ENCODE measurements around the gene STK17B.
A peak's percentile ranks its signal among the peaks of the same experiment; 100 is the strongest.
"Not testable (repeated sequence)": the region's sequence is repeated elsewhere in the genome, so short reads cannot be mapped to it uniquely, and the experiment has no call there.

Gene STK17B

GRCh38 chr2:196171248-196171871, at the start of gene STK17B:
TSS of gene STK17B (minus strand) at chr2:196171578. CDS start at chr2:196163383, 8,195 bp downstream.
- peak; percentile 90 for DNase-seq

- DNase-seq = peak; percentile 36
Measured at GRCh38 chr2:196220671-196221070, 49.3 kb upstream of the STK17B start.

GRCh38 chr2:196219671-196220070, 48.3 kb upstream of the STK17B start:
- peak; percentile 12 for DNase-seq

- no peak for DNase-seq
Measured at GRCh38 chr2:196218106-196218505, 46.7 kb upstream of the STK17B start.

GRCh38 chr2:196217116-196217515, 45.7 kb upstream of the STK17B start:
- no peak for DNase-seq

- DNase-seq = no peak
Measured at GRCh38 chr2:196215376-196215775, 44.0 kb upstream of the STK17B start.

- DNase-seq = no peak
Measured at GRCh38 chr2:196214156-196214555, 42.8 kb upstream of the STK17B start.

- no peak for DNase-seq
Measured at GRCh38 chr2:196213252-196213980, 42.0 kb upstream of the STK17B start.

- no peak for DNase-seq
Measured at GRCh38 chr2:196208915-196209314, 37.5 kb upstream of the STK17B start.

GRCh38 chr2:196206804-196207203, 35.4 kb upstream of the STK17B start:
- DNase-seq = peak; percentile 48

- no peak for DNase-seq
Measured at GRCh38 chr2:196205881-196206435, 34.6 kb upstream of the STK17B start.

- DNase-seq = no peak
Measured at GRCh38 chr2:196205011-196205766, 33.8 kb upstream of the STK17B start.

GRCh38 chr2:196201229-196202009, 30.0 kb upstream of the STK17B start:
- DNase-seq = no peak

GRCh38 chr2:196200557-196200956, 29.2 kb upstream of the STK17B start:
- DNase-seq = no peak

GRCh38 chr2:196195758-196196157, 24.4 kb upstream of the STK17B start:
- DNase-seq = no peak

GRCh38 chr2:196195302-196195701, 23.9 kb upstream of the STK17B start:
- DNase-seq = no peak

GRCh38 chr2:196191541-196191940, 20.2 kb upstream of the STK17B start:
- no peak for DNase-seq

- no peak for DNase-seq
Measured at GRCh38 chr2:196187898-196188458, 16.6 kb upstream of the STK17B start.

GRCh38 chr2:196187175-196187700, 15.9 kb upstream of the STK17B start:
- DNase-seq = not testable (repeated sequence)

GRCh38 chr2:196186266-196186980, 15.0 kb upstream of the STK17B start:
- DNase-seq = no peak

- DNase-seq = no peak
Measured at GRCh38 chr2:196184921-196185320, 13.5 kb upstream of the STK17B start.
